Testis (tissue), 2 donors: ENCODE results near the gene TTLL1.

ENCODE experiments used
- POLR2A ChIP-seq: fragments of 450-650 bp; IDR thresholded peaks from one replicate; pipeline ENCODE4 v1.6.1; 2017; ENCODE audit warnings: antibody characterized with exemption, mild to moderate bottlenecking, moderate library complexity
- TF ChIP-seq, protein P1 (sequence below), 3 experiments: fragments of 450-650 bp in 2 of 3; fragments of 200-600 bp in 1 of 3; sonication (generic) in 1 of 3; IDR thresholded peaks; one replicate each; pipeline ENCODE4 v1.5.1; 2016 to 2019; ENCODE audit warnings: antibody characterized with exemption in 3 of 3, mild to moderate bottlenecking in 2 of 3, moderate library complexity in 1 of 3

DNA sequence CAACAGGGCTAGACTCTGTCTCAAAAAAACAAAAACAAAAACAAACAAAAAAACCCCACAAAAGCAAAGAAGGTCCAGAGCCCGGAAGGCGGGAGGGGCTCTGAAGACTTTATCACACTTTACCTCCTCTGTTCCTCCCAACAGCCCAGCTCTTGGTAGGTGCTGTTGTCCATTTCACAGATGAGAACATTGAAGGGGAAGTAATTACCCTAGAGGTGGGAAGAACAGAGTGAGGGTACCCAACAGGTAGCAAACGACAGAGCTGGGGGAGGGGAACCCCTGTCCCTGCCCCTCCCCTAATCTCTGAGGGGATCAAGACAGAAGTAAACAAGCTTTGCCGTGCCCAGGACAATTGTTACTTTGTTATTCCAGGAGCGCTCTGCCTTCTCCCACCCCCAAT, 20.3 kb upstream of the TTLL1 start:
- TF ChIP-seq, protein P1, sequence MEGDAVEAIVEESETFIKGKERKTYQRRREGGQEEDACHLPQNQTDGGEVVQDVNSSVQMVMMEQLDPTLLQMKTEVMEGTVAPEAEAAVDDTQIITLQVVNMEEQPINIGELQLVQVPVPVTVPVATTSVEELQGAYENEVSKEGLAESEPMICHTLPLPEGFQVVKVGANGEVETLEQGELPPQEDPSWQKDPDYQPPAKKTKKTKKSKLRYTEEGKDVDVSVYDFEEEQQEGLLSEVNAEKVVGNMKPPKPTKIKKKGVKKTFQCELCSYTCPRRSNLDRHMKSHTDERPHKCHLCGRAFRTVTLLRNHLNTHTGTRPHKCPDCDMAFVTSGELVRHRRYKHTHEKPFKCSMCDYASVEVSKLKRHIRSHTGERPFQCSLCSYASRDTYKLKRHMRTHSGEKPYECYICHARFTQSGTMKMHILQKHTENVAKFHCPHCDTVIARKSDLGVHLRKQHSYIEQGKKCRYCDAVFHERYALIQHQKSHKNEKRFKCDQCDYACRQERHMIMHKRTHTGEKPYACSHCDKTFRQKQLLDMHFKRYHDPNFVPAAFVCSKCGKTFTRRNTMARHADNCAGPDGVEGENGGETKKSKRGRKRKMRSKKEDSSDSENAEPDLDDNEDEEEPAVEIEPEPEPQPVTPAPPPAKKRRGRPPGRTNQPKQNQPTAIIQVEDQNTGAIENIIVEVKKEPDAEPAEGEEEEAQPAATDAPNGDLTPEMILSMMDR (IDR thresholded peaks at IDR 0.05), result no peak
- TF ChIP-seq POLR2A, result no peak
